Neural crest cell (in vitro differentiated cells): ENCODE data around the gene TRIM69. TPM values are rescaled to one million over a fixed set of nuclear protein-coding genes. Genes with fewer than 3 reads are reported as not detected.
"Not testable (repeated sequence)": the region's sequence is repeated elsewhere in the genome, so short reads cannot be mapped to it uniquely, and the experiment has no call there.

Experiments
- DNase-seq: peaks from one replicate; pipeline ENCODE4 v3.0.0; 2021; ENCODE audit warnings: low read depth, mixed read lengths, low spot score
- H3K27ac Mint-ChIP-seq: one replicate; pipeline ENCODE4 v1.8.0; 2021; ENCODE audit warnings: mild to moderate bottlenecking, mixed read lengths; ENCODE audit not compliant: unreplicated experiment
- H3K27me3 Mint-ChIP-seq: 2 replicates; pipeline ENCODE4 v1.8.0; 2021; ENCODE audit warnings: low read depth, mild to moderate bottlenecking, mixed read lengths
- H3K36me3 Mint-ChIP-seq: 2 replicates; pipeline ENCODE4 v1.8.0; 2021; ENCODE audit warnings: low read depth, mild to moderate bottlenecking, mixed read lengths
- H3K4me1 Mint-ChIP-seq: 2 replicates; pipeline ENCODE4 v1.8.0; 2021; ENCODE audit warnings: mixed read lengths
- H3K4me3 Mint-ChIP-seq: one replicate; pipeline ENCODE4 v1.8.0; 2021; ENCODE audit warnings: mild to moderate bottlenecking, mixed read lengths
- H3K9me3 Mint-ChIP-seq: 2 replicates; pipeline ENCODE4 v1.8.0; 2021; ENCODE audit warnings: mixed read lengths
- CTCF ChIP-seq: fragments of 200-600 bp; sonication (generic); conservative IDR thresholded peaks from 2 replicates; pipeline ENCODE4 v1.5.0; 2021; ENCODE audit warnings: antibody characterized with exemption, mild to moderate bottlenecking
- total RNA-seq: library from RNA; stranded (reverse); gene quantifications from 2 replicates; pipeline ENCODE4 v1.2.1, GENCODE V29; 2021

Gene TRIM69
- total RNA-seq, 1 donor from 2014 or later = 15.2 TPM

- no peak for DNase-seq
- Mint-ChIP-seq H3K4me3 (no peak overlapping the region), H3K27me3 (no peaks in the 10 kb centered on the region), H3K9me3 (no peaks in the 10 kb centered on the region), H3K4me1 (peaks cover 3% of the 10 kb centered on the region), H3K27ac (no peak overlapping the region), H3K36me3 (peaks cover 4% of the 10 kb centered on the region)
- no peak for TF ChIP-seq CTCF
Measured at GRCh38 chr15:44718180-44718926, 18.0 kb upstream of the TRIM69 start.

GRCh38 chr15:44718927-44719292, 17.4 kb upstream of the TRIM69 start:
- Mint-ChIP-seq H3K27ac (no peak overlapping the region), H3K27me3 (no peaks in the 10 kb centered on the region), H3K9me3 (no peaks in the 10 kb centered on the region), H3K36me3 (peaks cover 4% of the 10 kb centered on the region), H3K4me1 (no peaks in the 10 kb centered on the region), H3K4me3 (no peak overlapping the region)
- TF ChIP-seq CTCF = no peak
- DNase-seq = no peak

DNA sequence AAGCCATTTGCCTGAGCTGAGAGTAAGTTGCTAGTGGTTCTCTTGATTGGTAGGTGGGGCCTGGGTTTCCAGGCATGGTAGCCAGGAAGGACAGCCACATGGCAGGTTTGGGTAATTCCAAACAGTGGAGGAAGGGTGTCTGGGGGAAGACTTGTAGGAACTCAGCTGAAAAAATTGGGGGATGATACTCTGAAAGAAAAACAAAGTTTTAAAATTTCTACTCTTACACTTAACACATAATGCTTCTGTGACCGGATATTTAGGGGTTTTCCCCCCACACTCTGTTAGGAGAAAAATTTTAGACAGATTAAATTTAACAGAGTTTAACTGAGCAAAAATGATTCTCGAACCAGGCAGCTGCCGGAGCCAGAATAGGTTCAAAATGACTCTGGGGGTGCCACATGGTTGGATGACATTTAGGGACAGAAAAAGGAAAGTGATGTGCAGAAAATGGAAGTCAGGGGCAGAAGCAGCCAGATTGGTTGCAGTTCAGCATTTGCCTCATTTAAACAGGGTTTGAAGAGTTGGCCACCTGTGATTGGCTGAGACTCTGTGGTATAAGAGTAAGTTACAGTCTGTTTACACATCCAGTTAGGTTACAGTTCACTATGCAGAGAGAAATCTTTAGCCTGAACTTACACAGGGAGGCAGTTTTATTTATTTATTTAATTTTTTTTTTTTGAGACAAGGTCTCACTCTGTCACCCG, 16.9 kb upstream of the TRIM69 start:
- no peak for DNase-seq
- Mint-ChIP-seq H3K4me1 (no peaks in the 10 kb centered on the region), H3K36me3 (peaks cover 4% of the 10 kb centered on the region), H3K9me3 (no peaks in the 10 kb centered on the region), H3K27ac (no peak overlapping the region), H3K27me3 (no peaks in the 10 kb centered on the region), H3K4me3 (no peak overlapping the region)
- TF ChIP-seq CTCF = no peak

- not testable (repeated sequence) for H3K27ac Mint-ChIP-seq, H3K4me1 Mint-ChIP-seq, DNase-seq, H3K27me3 Mint-ChIP-seq, H3K4me3 Mint-ChIP-seq, H3K36me3 Mint-ChIP-seq, H3K9me3 Mint-ChIP-seq
Measured at GRCh38 chr15:44720000-44720435, 16.3 kb upstream of the TRIM69 start.

DNA sequence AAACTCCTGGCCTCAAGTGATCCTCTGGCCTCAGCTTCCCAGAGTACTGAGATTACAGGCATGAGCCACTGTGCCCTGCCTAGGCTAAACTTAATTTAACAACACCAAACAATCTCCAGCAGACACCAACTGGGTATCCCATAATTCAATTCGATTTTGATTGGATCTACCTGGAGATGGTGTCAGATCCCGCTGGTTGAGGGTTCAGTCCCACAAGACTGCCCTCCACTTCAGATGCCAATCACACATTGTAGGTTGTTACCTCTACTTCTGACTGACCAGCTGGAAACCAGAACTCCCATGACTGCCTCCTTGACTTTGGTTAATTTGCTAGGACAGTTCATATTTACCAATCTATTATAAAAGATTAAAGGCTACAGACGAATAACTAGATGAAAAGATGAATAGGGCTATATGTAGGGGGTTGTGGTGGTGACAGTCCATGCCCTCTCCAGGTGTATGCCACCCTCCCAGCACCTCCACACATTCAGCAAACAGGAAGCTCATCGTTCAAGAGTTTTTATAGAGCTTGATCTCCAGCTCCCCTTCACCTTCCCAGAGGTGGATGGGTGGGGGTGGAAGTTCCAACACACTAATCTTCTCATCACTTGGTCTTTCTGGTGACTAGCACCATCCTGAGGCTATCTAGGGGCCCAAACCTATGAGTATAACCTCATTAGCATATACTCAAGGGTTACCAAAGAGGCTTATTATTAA, 15.7 kb upstream of the TRIM69 start:
- Mint-ChIP-seq H3K4me1 (no peaks in the 10 kb centered on the region), H3K27me3 (no peaks in the 10 kb centered on the region), H3K4me3 (no peak overlapping the region), H3K9me3 (no peaks in the 10 kb centered on the region), H3K36me3 (peaks cover under 1% of the 10 kb centered on the region), H3K27ac (no peak overlapping the region)
- no peak for TF ChIP-seq CTCF
- DNase-seq = no peak
